ENCODE measurements around the gene DNAH14.
A peak's percentile ranks its signal among the peaks of the same experiment; 100 is the strongest.

DNAH14 gene

DNA sequence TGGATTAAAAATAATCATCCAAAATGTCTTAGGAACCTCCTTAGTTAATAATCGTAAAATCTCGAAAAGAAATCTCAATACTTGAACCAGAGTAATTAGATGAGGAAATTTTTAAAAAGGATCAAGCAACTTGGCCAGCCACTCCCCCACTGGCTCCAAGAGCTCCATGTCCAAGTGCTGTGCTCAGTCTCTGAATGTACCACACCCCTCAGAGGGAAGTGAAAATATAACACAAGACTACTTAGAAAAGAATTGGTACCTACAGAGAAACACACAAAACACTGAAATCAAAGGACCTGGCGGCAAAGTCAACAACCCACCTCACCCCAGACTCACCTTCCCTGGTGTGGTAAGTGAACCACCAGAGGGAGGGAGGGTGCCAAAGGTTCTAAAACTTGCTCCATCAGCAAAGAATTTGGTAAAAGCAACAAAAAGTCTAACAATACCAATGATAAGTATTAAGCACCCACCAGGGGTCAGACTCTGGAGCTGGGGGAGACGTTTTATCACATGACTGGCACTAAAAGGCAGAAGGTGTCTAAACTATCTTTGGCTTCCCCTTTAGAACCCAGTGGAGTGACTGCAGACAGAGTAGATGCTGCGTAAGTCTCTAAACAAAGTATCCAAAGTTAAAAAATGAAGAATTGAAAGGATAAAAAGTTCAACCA is 484.4 kb downstream of the DNAH14 start:
- DNase-seq: no peak

DNA sequence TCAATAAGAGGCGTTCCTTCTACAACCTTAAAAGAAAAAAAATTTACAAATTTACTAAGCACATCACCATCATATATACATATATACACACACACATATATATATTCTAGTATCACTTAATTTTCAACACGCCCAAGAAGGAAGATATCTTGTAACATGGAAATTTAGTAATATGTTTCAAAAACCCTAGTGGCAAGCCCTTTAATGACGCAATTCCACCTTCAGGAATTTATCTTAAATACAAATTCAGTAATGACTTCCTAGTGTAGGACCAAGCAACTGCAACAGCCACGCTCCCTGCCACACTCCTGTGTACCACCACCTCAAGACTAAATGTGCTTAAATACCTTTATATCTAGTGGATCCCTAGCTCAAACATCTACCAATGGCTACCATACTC is 485.8 kb downstream of the DNAH14 start:
- DNase-seq: no peak

DNA sequence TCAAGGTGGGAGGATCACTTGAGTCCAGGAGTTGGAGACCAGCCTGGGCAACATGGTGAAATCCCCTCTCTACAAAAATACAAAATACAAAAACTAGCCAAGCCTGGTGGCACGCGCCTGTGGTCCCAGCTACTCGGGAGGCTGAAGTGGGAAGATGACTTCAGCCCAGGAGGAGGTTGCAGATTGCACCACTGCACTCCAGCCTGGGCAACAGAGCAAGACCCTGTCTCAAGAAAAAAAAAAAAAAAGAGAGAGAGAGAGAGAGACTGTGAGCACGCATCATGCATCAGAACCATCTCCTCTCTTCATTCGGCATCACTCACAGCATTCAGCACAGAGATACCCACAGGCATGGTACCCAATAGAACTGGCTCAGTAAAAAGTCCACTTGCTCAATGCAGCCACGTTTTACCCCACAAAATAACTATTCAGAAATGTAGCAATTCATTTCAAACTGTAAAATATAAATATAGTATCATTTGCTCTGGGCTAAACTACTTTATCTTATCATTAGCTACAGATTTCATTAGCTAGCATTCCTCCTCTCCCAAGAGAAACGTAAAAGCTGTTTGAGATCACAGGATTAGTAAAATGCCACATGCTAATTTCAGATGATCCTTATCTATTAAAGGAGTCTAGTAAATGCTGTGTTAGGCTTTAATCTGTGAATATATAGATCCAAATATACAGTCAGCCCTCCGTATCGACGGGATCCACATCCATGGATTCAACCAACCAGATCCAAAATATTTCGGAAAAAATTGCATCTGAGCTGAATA is 486.7 kb downstream of the DNAH14 start:
- no peak for DNase-seq

DNA sequence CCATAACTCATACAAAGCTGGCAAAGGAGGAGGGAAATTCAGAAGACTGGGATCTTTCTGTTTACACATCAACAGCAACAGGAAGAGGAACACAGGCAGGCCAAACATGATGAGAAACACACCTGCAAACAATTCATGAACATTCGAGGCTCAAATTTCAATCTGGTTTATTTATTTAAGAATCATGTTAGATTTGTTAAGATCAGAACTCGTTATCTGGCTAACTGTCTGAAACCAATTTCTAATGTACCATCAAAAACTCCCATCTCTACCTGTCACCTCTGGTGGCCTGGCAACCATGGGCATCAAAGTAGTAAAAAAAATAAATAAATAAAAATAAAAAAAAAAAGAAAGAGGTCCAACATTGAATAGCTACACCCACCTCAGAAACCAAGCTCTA is 488.6 kb downstream of the DNAH14 start:
- no peak for DNase-seq

DNA sequence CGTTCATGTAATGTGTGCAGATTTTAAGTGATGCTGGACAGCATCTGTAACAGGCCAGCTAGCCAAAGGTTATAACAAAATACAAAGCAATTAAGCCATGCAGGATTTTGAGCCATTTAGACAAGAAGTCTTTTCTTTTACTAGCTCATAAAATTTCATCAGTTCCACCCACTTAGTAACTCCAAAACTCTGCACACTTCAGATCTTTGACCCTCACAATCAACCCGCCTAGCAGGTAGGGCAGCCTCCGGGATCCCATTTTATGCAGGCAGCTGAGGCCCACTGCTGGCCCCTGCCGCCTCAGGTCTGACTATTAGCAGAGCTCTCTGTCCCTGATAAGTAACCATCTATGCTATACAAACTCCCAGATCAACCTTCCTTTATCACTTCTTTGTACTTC is 489.1 kb downstream of the DNAH14 start:
- DNase-seq: no peak

DNA sequence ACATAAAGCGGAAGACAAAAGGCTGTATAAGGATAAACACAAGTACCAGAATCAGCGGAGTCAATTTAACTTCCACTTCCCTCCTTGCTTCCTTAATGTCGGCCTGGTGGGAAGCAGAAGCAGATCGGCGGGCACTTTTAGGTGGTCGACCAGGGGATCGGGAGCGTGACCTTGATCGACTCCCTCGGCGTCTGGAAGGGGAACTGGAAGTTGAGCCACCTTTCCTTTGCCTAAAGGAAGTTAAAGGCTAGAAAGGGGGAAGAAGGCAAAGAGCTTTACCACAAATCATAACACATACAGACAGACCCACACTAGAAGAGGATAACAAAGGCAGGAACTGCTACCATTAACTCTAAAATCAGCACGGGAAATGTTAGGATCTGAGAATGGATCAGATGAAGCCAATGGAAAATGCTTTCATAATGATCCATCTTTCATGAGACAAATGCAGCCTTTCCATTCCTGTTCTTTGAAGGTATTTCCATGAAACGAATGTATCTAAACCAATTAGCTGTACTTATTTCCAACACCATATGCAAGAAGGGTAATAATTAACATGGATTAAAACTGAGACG is 492.6 kb downstream of the DNAH14 start:
- no peak for DNase-seq

DNA sequence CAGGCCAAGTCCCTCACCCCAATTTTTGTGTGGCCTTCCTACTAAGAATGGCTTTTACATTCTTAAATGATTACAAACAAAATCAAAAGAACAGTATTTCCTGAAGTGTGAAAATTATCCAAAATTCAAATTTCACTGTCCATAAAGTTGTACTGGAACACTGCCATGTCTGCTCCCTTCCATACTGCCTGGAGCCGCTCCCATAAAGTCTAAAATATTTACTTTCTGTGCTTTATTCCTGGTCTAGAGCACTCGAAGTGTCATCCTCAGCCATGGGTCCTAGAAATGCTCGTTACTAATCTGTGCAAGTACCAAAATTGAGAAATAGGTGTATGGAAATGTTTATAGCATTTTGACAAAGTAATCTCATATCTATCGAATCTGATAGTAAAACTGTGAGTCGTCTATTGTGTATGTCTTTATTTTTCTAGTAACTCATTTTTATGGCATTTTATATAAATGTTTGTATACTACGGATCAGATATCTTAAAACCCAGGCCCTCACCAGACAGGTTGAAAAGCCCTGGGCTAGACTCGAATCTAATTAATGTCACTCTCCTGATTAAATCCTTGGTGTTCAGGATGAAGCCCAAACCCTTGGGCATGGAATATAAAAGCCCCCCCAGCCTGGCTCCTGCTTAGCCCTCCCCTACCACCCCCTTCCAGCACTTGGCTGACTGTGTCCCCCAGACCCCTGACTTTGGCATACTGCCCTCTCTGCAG is 493.5 kb downstream of the DNAH14 start:
- no peak for DNase-seq

DNA sequence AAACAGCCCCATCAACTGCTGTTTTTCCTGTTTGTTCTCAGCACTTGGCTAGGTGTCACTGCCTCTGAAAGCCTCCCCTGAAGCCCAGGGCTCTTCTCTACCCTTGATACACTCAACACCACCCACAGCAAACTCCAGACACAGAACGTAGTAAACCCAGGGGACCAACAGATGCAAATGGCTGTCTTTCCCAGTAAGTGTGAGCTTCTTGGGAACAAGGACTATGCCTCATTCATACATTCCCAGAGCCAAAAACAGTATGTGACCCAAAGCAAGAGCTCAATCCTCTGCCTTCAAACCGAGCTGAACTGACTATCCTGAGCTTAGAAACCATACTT is 494.0 kb downstream of the DNAH14 start:
- no peak for DNase-seq

DNA sequence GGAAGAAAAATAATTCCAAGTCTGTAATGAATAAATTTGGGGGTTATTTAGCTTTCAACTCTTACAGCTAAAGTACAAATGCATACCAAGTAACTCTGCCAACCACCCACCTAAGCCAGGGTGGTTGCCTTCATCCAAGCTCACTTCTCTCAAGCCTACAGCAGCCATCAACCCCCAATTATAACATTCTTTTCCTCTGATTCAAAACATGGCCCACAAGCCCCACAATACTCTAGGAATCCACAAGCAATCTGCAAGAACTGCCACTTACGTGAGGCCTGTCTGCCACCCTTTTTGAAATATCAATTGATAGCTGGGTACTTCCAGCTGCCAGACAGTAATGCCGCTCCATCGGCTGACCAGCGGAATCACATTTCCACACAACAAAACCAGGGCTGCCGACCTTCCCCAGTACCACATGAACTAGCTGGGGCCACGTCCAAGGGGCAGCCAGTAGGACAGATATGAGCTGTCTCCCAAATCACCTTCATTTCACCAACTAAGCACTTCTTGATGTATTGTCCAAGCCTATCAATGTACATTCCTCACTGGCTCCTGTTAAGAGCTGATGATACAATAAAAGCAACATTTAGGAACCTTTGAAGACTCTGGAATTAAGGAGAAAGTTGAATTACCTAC is 495.2 kb downstream of the DNAH14 start:
- DNase-seq: no peak

DNA sequence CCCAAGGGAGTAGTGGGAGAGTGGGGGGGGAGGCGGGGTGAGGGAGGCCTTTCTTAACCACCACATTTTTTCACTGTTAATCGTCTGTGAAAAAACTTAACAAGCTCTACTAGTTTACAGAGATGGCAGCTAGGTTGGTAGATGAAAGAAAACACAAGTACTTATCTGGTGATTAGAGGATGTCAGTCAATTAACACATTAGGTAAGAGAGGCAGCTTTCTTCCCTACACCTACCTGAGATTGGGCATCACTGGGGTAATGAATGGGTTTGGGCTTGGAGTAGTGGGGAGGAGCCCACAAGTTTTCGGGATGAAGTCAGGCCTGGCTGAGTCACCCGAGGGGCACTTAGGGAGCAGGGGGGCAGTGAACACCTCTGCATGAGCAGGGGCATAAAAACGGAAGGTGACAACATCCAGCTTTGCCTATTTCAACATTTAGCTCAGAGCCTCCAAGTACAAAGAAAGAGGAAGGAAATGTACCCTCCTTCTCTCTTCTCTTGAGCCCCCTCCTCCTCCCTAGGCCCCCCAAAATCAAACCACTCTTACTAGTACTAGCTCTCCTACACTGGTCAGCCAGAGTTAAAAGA is 495.8 kb downstream of the DNAH14 start:
- no peak for DNase-seq

DNA sequence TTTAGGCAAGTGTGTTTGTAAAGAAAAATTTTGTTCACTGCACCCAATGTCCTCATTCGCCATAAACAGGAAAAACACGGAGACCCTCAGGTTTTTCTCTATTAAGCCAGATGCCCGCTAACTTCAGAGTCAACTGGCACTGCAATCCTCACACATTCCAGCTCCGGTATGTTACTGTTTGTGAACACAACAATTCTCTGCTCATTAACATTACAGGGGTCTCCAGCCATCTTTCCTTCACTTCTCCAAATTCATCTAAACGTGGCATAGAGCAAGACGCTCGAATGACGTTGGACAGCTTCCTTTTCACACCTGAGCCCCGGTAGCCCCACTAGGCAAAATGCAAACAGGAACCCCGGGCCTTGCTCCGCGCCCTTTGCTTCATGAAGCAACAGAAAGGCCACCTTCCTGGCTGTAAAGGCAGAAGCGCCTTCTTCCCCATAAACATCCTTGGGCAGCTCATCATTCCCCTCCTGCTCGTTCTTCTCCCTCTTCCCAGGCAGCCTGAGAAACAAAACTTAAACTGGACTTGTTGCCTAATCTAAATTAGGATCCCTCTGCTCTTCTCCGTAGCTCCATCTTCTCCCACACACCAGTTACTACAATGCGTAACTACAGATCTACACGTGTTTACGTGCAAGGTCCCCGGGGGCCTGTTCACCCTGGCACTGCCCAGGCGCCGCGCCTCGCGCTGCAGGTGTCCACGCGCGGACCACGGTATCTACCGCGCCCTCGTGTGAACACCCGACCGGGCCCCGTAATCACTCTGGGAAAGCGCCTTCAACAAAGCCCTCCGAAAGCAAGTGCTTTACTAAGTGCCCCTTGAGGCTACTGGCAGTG is 497.1 kb downstream of the DNAH14 start:
- DNase-seq: peak; percentile 10

DNA sequence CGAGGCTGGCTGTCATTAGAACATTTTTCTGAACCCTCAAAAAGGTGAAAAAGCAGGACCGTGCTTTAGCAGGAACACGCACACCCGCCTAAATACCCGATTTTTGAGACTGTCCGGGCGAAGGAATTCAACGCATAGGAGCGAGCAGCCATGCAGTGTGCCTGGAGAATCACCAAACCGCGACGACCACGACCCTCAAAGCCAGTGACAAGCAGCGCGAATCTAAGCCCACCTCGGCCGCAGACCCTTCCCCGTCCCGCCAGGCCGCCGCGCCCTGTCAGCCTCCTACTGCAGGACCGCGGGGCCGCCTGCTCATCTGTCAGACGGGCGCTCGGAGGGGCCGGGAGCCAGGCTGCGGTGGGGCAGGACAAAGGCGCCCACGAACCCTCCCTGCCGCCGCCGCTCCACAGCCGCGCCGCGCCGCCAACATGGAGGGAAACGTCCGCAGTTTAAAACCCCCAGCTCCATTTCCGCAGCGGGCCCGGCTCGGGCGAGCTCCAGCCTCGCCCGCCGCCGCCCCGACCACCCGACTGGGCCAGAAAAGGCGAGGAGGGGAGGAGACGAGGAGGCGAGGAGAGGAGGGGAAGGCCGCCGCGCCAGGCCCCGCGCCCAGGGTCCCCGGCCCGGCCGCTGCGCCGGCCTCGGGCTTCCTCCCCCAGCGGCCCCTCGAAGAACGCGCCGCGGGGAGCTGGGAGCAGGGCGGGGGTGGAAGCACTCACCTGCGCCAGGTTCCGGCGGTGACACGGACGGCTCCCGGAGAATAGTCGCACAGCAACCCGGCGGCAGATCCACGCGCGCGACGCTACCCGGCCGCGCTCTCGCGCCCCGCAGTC is 498.0 kb downstream of the DNAH14 start, which contains the start of gene LBR:
TSS of gene LBR (minus strand) at position 804 of the 833 bp plus-strand sequence. CDS start 3,963 bp downstream, outside the sequence.
- peak; percentile 44 for DNase-seq

DNA sequence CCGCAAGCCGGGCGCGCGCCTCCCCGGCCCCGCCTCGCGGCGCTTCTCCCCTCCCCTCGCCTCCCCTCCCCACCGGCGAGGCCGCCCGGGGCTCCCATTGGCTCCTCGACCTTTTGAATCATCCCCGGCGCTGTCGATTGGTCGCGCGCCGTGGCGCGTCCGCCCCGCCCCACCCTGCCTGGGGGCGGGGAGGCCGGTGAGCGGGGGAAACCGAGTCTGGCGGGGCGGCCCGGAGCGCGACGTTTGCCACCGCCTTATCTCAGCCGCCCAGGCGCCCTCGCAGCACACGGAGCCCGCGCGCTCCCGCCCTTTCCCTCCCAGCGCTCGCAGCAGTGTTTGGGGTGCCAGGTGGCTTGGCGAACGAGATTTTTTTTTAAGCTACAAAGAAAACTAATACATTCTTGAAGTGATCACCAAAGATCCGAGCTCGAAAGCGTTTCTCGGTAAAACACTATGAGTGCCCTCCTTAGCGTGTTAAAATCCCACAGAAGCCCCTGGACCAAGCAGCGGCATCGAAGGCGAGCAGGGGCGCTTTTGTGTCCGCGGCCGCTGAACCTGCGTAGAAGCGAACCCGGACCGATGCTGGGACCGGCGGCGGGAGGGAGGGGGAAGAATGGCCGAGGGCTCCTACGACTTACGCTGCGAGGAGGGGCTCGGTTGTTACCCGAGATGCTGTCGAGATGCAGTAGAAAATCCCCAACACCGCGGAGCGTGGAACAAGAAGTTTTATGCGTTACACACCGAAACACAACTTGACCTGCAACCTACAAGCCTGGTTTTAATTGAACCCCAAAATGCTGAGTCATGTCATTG is 498.8 kb downstream of the DNAH14 start:
- peak; percentile 87 for DNase-seq

DNA sequence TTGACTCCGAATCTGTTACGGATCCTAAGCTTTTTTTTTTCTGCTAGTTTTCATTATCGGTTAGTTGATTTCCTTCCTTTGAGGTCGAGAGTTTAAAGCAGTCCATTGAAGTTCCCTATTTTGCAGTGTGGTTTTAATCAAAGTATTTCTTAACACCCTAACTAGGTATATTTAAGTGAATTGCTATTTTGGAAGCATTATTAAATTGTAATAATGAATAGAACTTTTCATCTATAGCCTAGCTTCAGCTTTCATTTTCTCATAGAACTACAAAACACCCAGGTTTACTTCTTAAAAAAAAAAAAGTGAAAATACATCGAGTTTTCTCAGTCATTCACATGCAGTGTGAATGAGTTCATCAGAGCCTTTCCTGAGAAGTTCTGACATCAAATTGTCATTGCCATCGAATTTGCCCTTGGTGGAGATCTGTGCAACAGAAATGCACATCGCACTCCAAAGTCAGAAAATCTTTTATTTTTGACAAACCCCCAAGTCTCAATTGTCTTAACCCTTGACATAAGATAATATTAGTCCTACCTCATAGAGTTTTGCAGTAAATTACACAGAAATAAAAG is 499.5 kb downstream of the DNAH14 start:
- DNase-seq: no peak

DNA sequence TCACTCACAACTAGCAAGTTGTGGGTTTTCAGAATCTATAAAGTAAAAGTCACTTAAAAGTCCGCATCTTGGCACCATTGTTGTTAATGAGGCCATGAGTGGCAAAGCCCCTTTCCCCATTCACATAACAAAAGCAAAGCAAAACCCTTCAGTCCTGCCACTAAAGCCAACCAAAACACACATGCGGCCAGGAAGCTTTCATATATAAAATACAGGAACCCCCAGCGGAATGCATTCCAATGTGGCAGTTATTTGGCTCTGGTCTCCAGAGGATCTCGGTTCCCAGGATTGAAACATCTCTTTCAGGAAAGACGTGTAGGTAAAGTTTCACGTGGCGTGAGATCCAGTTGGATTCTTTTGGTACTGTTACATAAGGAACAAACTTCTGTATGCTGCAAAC is 500.8 kb downstream of the DNAH14 start:
- no peak for DNase-seq

DNA sequence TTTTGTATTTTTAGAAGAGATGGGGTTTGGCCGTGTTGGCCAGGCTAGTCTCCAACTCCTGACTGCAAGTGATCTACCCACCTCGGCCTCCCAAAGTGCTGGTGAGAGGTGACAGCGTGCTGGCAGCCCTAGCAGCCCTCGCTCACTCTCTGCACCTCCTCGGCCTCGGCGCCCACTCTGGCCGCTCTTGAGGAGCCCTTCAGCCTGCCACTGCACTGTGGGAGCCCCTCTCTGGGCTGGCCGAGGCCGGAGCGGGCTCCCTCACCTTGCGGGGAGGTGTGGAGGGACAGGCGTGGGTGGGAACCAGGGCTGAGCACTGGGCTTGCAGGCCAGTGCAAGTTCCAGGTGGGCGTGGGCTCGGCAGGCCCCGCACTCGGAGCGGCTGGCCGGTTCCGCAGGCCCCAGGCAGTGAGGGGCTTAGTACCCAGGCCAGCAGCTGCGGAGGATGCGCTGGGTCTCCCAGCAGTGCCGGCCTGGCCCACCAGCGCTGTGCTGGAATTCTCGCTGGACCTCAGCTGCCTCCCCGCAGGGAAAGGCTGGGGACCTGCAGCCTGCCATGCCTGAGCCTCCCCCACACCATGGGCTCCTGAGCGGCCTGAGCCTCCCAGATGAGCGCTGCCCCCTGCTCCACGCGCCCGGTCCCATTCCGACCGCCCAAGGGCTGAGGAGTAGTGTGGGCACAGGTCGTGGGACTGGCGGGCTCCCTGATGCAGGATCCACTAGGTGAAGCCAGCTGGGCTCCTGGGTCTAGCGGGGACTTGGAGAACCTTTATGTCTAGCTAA is 501.8 kb downstream of the DNAH14 start:
- DNase-seq: no peak

DNA sequence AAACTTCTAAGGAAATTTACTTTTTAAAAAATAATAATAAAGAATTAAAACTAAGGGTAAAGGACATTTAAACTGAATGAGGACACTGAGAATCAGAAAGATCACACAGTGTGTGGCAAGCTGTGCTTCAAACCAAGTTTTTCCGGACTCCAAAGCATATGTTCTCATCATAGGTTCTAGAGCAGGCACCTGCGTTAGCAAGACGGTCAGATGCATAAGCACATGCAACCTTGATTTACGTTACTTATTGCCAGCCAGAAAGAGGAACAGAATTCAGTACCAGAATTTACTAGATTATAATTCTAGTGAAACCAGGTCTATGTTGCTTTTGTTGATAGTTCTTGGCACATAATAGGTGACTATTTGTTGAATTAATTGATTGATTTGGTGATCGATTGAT is 504.6 kb downstream of the DNAH14 start:
- DNase-seq: no peak

DNA sequence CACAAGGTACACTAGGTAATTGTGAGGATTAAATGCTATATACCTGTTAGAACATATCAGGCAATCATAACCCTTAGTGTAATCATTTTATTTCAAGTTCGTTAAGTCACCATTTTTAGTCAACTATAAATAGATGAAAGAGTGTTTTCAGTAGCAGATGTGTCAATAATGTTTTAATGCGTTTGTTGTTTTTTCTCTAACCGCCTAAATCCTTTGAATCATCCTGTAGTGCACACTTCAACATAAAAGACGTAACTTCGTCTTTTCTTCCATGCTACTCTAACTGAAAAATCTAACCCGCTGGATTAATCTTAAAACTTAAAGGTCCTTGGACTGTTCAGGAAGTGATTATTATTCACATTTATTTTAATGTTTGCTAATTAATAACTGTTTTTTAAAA is 505.6 kb downstream of the DNAH14 start:
- no peak for DNase-seq

DNA sequence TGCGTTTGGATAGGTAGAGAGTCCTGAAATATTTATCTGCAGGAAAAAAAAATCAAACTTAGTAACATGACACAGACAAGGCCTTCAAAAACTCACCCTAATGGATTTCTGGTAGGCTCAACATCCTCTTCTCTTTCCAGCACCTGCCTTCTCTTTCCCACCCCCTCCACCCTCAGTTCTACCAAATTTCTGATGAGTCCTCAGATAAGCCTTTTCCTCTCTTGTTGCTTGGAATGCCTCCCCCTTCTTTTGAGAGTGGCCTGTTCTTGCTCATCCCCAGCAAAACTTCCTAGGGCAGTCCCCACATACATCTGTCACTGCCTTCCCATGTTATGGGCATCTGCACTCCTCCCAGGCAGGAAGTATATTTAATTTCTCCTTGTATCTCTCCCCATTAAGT is 506.0 kb downstream of the DNAH14 start:
- no peak for DNase-seq

Measured in stimulated activated naive CD4-positive, alpha-beta T cell treated with Interleukin-2 at 50 U/mL for 16 hours (primary cell).